IPS-18a (cell line): ENCODE results near the gene LDAH.

Experiments
- H3K27ac ChIP-seq: one replicate; pipeline ENCODE4 v1.5.1; 2013; ENCODE audit warnings: low read length
- H3K27me3 ChIP-seq: one replicate; pipeline ENCODE4 v1.6.1; 2013; ENCODE audit warnings: mild to moderate bottlenecking, low read length; ENCODE audit not compliant: control insufficient read depth, insufficient read depth
- H3K36me3 ChIP-seq: one replicate; pipeline ENCODE4 v1.6.1; 2013; ENCODE audit warnings: low read depth, low read length; ENCODE audit not compliant: control insufficient read depth
- H3K4me1 ChIP-seq: one replicate; pipeline ENCODE4 v1.6.1; 2013; ENCODE audit warnings: low read depth, low read length; ENCODE audit not compliant: control insufficient read depth
- H3K4me3 ChIP-seq: one replicate; pipeline ENCODE4 v1.5.1; 2013; ENCODE audit warnings: low read length
- H3K9ac ChIP-seq: one replicate; pipeline ENCODE4 v1.6.1; 2013; ENCODE audit warnings: mild to moderate bottlenecking, low read length, moderate library complexity
- H3K9me3 ChIP-seq: one replicate; pipeline ENCODE4 v1.6.1; 2013; ENCODE audit warnings: low read depth, low read length; ENCODE audit not compliant: control insufficient read depth

LDAH gene

DNA sequence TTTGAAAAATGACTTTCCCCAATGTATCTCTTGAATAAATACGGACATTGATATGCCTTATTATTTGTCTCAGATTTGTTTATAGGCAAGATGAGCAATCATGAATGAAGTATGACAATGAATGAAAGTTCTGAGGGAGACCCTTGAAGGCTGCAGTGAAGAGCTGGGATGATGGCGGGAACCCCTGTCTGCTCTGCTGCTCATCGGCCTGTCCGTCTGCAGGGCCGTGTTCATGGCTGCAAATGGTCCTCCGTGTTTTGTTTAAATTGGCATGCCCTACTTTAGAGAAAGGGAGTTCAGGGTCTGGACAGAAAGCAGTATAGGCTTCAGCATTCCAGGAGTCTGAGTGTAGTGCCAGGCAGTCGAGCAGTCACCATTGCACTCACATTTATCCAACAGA is 170.8 kb downstream of the LDAH start:
- H3K36me3 ChIP-seq = no peaks in the 10 kb centered on the region
- peaks cover 18% of the 10 kb centered on the region for H3K27me3 ChIP-seq
- H3K4me3 ChIP-seq = no peak overlapping the region
- H3K27ac ChIP-seq = no peak overlapping the region
- H3K9ac ChIP-seq = no peak overlapping the region
- no peaks in the 10 kb centered on the region for H3K9me3 ChIP-seq
- no peaks in the 10 kb centered on the region for H3K4me1 ChIP-seq

DNA sequence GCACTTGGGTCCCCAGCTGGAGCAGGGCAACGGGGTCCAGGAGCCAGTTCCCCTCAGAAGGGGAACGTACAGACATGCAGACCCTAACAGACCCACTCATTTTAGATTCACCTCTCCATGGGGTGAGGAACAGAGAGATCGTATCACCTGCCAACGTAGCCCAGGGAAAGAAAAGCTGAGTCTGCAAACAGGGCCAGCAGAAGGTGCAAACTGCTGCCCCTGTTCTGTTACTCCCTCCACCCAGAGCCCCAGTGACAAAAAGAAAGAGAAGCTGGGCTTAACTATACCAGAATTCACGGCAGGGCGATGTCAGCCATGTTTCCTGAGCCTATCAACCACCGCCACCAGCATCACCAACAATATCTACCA is 171.2 kb downstream of the LDAH start:
- H3K36me3 ChIP-seq = no peaks in the 10 kb centered on the region
- H3K9ac ChIP-seq = no peak overlapping the region
- no peaks in the 10 kb centered on the region for H3K4me1 ChIP-seq
- no peak overlapping the region for H3K27ac ChIP-seq
- peak overlapping the region; percentile 89 for H3K4me3 ChIP-seq
- H3K27me3 ChIP-seq = peaks cover 18% of the 10 kb centered on the region
- H3K9me3 ChIP-seq = no peaks in the 10 kb centered on the region

DNA sequence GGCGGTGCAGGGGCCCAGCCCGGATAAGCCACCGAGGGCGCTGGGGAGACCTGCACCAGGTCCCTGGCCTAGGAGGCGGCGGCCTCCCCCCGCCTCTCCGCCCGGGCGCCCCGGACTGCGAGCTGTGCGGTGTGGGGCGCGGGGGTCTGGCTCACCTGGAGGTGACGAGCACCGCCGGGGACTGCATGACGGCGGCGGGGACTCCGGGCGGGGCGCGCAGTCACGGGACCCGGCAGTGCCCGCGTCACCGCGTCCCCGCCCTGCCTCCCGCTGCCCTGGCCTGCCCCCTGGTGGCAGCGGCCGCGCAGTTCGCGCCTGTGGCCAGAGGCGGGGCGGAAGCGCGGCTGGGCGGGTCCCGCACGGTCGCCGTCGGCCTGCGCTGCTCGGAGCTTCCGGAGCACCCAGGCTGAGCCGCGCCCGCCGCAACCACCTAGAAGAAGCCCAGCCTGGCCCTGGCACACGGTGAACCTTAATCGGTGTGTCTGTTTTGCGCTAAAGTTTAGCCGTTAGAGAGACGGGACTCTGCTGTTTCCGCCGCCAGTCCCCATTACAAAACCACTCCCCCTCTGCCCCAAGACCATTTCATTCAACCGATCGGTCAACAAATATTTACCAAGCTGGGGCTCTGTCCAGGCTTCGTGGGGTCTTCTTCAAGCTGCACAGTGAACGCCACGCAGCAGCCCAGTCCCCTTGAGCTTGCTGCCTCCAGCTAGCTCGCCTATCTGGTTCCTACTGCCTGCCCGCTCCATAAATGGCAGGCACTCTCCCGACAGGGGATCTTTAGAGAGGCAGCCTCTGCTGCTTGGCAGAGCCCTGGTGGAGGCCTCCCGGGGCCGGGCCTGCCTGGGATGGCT is 171.8 kb downstream of the LDAH start, which contains the start of gene HS1BP3:
TSS of gene HS1BP3 (minus strand) at position 222 of the 854 bp plus-strand sequence. CDS start at position 187, 35 bp downstream.
- no peak within 1 kb of the TSS for H3K27ac ChIP-seq
- no peaks in the 10 kb centered on the region for H3K36me3 ChIP-seq
- no peaks in the 10 kb centered on the region for H3K4me1 ChIP-seq
- H3K9me3 ChIP-seq = no peaks in the 10 kb centered on the region
- H3K4me3 ChIP-seq = peak within 1 kb of the TSS; percentile 89
- H3K9ac ChIP-seq = peak within 1 kb of the TSS; percentile 60
- peaks cover 18% of the 10 kb centered on the region for H3K27me3 ChIP-seq

DNA sequence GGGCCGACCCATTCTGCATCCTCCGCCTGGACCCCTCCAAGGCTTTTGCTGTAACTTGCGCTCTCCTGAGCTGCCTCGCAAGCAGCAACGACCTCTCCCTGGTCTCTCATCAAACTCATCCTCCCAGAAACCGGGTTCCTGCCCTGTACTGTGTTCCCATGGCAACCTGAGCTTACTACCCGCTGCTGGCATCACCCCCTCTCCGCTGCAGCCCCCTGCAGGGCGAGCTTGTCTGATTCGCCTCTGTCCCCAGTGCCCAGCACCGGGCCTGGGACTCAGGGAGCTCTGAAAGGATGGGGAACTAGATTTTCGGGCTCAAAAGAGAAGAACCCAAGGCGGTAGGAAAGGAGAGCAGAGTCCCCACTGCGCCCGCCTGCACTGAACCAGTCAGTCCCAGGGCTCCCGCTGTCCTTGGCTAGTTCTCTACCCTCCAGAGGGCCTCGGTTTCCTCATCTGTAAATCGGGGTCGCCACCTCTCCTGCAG is 172.5 kb downstream of the LDAH start:
- Histone ChIP-seq H3K27ac (no peak overlapping the region), H3K4me1 (no peaks in the 10 kb centered on the region), H3K27me3 (peaks cover 18% of the 10 kb centered on the region), H3K9ac (peak overlapping the region; percentile 60), H3K36me3 (no peaks in the 10 kb centered on the region), H3K4me3 (peak overlapping the region; percentile 89), H3K9me3 (no peaks in the 10 kb centered on the region)

DNA sequence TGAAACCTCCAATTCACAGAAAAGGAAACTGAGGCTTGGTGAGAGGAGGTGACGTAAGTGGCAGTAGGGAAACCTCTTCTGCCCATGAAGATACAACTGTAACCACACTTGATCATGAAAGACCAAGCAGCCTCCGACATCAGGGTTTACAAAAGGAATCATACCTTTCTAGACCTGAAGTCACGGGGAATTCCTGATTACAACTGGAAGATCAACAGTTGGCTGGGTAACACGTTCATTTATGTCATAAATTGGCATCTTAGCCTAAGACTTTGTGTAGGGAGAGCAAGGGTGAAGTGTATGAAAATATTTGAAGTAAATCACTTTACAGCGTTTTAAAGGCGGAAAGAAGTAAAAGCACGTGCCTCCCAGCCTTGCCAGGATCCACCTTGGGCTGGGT is 172.9 kb downstream of the LDAH start:
- Histone ChIP-seq H3K4me1 (no peaks in the 10 kb centered on the region), H3K4me3 (peak overlapping the region; percentile 89), H3K27ac (no peak overlapping the region), H3K36me3 (no peaks in the 10 kb centered on the region), H3K27me3 (peaks cover 18% of the 10 kb centered on the region), H3K9me3 (no peaks in the 10 kb centered on the region), H3K9ac (no peak overlapping the region)

DNA sequence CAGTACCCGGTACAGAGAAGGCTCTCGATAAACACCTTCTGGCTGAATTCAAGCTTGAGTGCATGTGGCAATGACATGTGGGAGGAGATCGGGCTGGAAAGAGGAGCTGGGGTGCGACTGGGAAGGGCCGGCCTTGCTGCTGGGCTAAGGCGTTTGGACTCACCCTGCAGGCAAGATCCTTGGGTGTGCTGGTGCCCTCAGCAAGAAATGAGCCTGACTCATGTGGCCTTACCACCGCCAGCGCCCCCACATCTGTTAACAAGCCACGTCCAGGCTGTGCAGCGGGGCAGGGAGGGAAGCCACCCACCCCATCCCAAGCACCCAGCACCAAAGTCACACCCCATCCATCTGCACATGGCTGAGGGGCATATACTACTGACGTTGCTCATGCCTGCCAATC is 173.3 kb downstream of the LDAH start:
- no peaks in the 10 kb centered on the region for H3K36me3 ChIP-seq
- no peaks in the 10 kb centered on the region for H3K4me1 ChIP-seq
- no peak overlapping the region for H3K27ac ChIP-seq
- peaks cover 18% of the 10 kb centered on the region for H3K27me3 ChIP-seq
- no peak overlapping the region for H3K4me3 ChIP-seq
- H3K9me3 ChIP-seq = no peaks in the 10 kb centered on the region
- no peak overlapping the region for H3K9ac ChIP-seq

DNA sequence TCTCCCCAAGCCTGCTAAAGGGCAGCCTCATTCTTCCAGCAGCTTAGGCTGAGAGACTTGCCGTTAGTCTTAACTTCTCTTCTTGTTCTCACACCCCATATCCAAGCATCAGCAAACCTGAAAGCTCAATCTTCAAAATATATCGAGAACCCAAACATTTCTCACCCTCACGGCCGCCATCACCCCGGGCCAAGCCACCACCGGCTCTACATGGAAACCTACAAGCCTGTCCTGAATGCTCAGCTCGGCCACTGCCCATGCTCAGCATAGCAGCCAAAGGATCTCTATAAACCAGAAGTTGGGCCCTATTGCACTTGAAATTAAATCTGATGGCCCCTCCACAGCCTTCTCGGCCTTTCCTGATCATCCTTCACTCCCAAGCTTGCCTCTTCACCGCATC is 174.1 kb downstream of the LDAH start:
- Histone ChIP-seq H3K27me3 (peaks cover 18% of the 10 kb centered on the region), H3K36me3 (no peaks in the 10 kb centered on the region), H3K9me3 (no peaks in the 10 kb centered on the region), H3K27ac (no peak overlapping the region), H3K9ac (no peak overlapping the region), H3K4me3 (no peak overlapping the region), H3K4me1 (no peaks in the 10 kb centered on the region)

DNA sequence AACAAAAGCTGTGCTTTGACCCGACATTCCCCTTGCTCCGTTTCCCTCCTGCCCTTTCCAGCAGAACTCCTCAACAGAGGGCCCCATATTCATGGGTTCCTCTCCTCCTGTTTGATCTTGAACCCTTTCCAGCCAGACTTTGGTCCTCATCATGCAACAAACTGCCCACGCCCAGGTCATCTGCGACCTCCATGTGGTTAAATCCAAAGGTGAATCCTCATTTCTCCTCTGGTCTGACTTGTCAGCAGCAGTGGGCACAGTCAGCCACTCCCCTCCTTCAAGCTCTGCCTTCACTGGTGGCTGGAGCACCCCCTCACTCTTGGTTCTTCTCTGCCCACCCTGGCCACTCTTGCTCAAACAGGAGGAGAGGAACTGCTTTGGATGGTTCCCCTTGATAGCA is 174.7 kb downstream of the LDAH start:
- H3K27me3 ChIP-seq = peaks cover 18% of the 10 kb centered on the region
- H3K4me3 ChIP-seq = no peak overlapping the region
- H3K36me3 ChIP-seq = no peaks in the 10 kb centered on the region
- no peaks in the 10 kb centered on the region for H3K9me3 ChIP-seq
- H3K27ac ChIP-seq = no peak overlapping the region
- no peaks in the 10 kb centered on the region for H3K4me1 ChIP-seq
- no peak overlapping the region for H3K9ac ChIP-seq

DNA sequence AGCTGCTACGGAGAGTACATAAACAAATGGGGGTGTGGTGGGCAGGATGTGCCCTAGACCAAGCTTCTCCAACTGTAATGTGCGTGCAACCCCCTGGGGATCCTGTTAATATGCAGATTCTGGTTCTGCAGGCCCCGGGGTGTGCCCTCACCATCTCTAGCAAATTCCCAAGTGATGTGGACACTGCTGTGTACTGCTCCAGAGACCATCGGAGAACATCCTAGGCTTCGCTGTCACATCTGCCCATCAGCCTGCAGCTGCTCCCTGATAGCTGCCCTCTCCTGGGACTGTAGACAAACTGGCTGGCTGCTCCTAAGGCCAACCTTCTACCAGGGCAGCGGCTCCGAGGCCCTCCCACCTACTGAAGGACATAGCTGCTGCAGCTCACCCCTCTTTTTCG is 175.2 kb downstream of the LDAH start:
- Histone ChIP-seq H3K27ac (no peak overlapping the region), H3K36me3 (no peaks in the 10 kb centered on the region), H3K4me1 (no peaks in the 10 kb centered on the region), H3K9ac (no peak overlapping the region), H3K4me3 (no peak overlapping the region), H3K9me3 (no peaks in the 10 kb centered on the region), H3K27me3 (peaks cover 18% of the 10 kb centered on the region)

DNA sequence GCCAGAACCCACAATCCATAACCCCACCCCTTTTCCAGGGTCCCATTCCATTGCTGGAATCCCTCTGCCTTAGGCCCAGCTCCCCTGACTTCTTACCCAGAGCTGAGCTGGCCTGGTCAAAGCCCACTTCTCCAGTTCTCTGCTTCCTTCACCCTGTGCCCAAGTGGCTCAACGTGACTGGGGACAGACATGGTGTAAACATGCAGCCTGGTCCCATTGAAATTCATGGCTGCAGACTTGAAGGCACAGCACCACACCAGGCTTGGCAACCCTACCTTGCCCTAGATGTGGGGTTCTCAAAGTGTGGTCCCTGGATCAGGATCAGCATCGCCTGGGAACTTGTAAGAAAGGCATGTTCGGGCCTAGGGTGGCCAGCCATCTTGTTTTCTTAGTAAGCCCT is 175.7 kb downstream of the LDAH start:
- Histone ChIP-seq H3K4me3 (no peak overlapping the region), H3K4me1 (no peaks in the 10 kb centered on the region), H3K27me3 (peaks cover 15% of the 10 kb centered on the region), H3K9me3 (no peaks in the 10 kb centered on the region), H3K9ac (no peak overlapping the region), H3K36me3 (no peaks in the 10 kb centered on the region), H3K27ac (no peak overlapping the region)

DNA sequence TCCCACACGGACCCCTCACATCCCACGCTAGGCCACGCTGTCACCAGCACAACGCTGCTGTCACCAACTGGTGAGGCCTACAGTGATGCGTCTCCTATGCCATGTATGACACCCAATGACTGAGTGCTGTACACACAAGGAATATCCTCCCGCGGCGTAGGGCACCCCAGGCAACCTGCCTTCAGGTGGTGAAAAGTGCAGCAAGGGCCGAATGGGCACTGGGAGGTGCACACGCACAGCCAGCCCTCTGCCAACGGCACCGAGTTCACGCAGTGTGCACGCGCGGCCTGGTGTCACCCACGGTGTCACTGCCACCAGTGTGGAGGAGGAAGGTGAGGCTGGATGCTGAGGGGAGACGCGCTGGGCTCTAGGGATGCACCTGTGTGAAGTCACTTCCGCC is 176.5 kb downstream of the LDAH start:
- H3K27me3 ChIP-seq = peaks cover 10% of the 10 kb centered on the region
- no peak overlapping the region for H3K27ac ChIP-seq
- H3K4me1 ChIP-seq = no peaks in the 10 kb centered on the region
- H3K4me3 ChIP-seq = no peak overlapping the region
- H3K36me3 ChIP-seq = no peaks in the 10 kb centered on the region
- H3K9ac ChIP-seq = no peak overlapping the region
- no peaks in the 10 kb centered on the region for H3K9me3 ChIP-seq

DNA sequence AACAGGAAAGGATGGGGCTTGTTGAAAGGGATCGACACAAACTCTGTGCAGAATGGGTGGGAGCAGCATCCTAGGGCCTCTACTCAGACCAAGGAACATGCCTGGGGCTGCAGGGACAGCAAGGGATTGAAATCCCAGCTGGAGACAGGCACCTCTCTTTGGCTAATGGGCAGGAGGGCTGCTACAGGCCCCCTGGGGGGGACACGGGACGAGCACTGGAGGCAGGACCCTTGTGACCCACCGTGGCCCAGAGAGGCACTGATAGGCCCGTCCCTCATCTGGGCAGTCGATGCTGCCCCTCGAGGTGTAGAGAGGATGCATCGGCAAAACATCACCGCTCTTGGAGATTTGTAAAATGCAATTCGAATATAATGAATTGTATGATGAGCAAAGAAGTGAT is 177.1 kb downstream of the LDAH start:
- Histone ChIP-seq H3K9ac (no peak overlapping the region), H3K9me3 (no peaks in the 10 kb centered on the region)

More for the DNA sequence above, 177.1 kb downstream of the LDAH start:
- Histone ChIP-seq H3K4me1 (no peaks in the 10 kb centered on the region), H3K27ac (no peak overlapping the region), H3K27me3 (peaks cover 10% of the 10 kb centered on the region), H3K36me3 (no peaks in the 10 kb centered on the region), H3K4me3 (no peak overlapping the region)
